HK-2 (cell line): ENCODE measurements around the gene MAPKAPK2.

ENCODE experiments used
- DNase-seq: peaks from one replicate; pipeline ENCODE4 v3.0.0-alpha.2; 2018; ENCODE audit not compliant: unreplicated experiment

Gene MAPKAPK2

GRCh38 chr1:206684003-206684402, 702 bp upstream of the MAPKAPK2 start:
- no peak for DNase-seq

GRCh38 chr1:206685334-206685768, 646 bp downstream of the MAPKAPK2 start:
- DNase-seq = no peak

GRCh38 chr1:206685769-206686477, 1.2 kb downstream of the MAPKAPK2 start:
- peak; percentile 74 for DNase-seq

GRCh38 chr1:206686478-206687249, 2.0 kb downstream of the MAPKAPK2 start:
- no peak for DNase-seq

GRCh38 chr1:206687251-206687914, 2.7 kb downstream of the MAPKAPK2 start:
- no peak for DNase-seq

- no peak for DNase-seq
Observed at GRCh38 chr1:206687915-206688442, 3.3 kb downstream of the MAPKAPK2 start.

- DNase-seq = no peak
Observed at GRCh38 chr1:206690516-206690915, 5.8 kb downstream of the MAPKAPK2 start.

GRCh38 chr1:206691604-206692003, 6.9 kb downstream of the MAPKAPK2 start:
- DNase-seq = peak; percentile 45

GRCh38 chr1:206693029-206693428, 8.3 kb downstream of the MAPKAPK2 start:
- no peak for DNase-seq

- no peak for DNase-seq
Observed at GRCh38 chr1:206693592-206693991, 8.9 kb downstream of the MAPKAPK2 start.

- DNase-seq = peak; percentile 51
Observed at GRCh38 chr1:206694171-206695124, 9.7 kb downstream of the MAPKAPK2 start.

GRCh38 chr1:206695733-206696132, 11.0 kb downstream of the MAPKAPK2 start:
- DNase-seq = no peak

- no peak for DNase-seq
Observed at GRCh38 chr1:206696812-206697585, 12.3 kb downstream of the MAPKAPK2 start.

- no peak for DNase-seq
Observed at GRCh38 chr1:206698011-206698410, 13.3 kb downstream of the MAPKAPK2 start.

- no peak for DNase-seq
Observed at GRCh38 chr1:206699000-206699586, 14.4 kb downstream of the MAPKAPK2 start.

- no peak for DNase-seq
Observed at GRCh38 chr1:206699626-206700025, 14.9 kb downstream of the MAPKAPK2 start.

- no peak for DNase-seq
Observed at GRCh38 chr1:206700445-206701036, 15.8 kb downstream of the MAPKAPK2 start.

GRCh38 chr1:206702260-206702659, 17.6 kb downstream of the MAPKAPK2 start:
- DNase-seq = no peak

- no peak for DNase-seq
Observed at GRCh38 chr1:206702803-206703202, 18.1 kb downstream of the MAPKAPK2 start.

- no peak for DNase-seq
Observed at GRCh38 chr1:206703661-206704060, 19.0 kb downstream of the MAPKAPK2 start.
